Ishikawa (cell line): ENCODE results near the gene RPS6KA5.

ENCODE experiments used
- CEBPB ChIP-seq: IDR thresholded peaks from 2 replicates; pipeline ENCODE4 v1.6.1; 2012
- CREB1 ChIP-seq: IDR thresholded peaks from 2 replicates; pipeline ENCODE4 v1.6.1; 2012; ENCODE audit warnings: low read depth
- EP300 ChIP-seq: IDR thresholded peaks from 2 replicates; pipeline ENCODE4 v1.6.1; 2012; ENCODE audit warnings: borderline replicate concordance
- FOXM1 ChIP-seq: IDR thresholded peaks from 2 replicates; pipeline ENCODE4 v1.6.1; 2012; ENCODE audit warnings: low read depth, borderline replicate concordance
- RAD21 ChIP-seq: IDR thresholded peaks from 2 replicates; pipeline ENCODE4 v1.6.1; 2012; ENCODE audit warnings: low read depth
- TAF1 ChIP-seq: IDR thresholded peaks from 2 replicates; pipeline ENCODE4 v1.6.1; 2012; ENCODE audit warnings: low read depth, mild to moderate bottlenecking
- ZBTB7A ChIP-seq: IDR thresholded peaks from 2 replicates; pipeline ENCODE4 v1.6.1; 2012; ENCODE audit warnings: low read depth
- TF ChIP-seq, protein P1 (sequence below): IDR thresholded peaks from 2 replicates; pipeline ENCODE4 v1.6.1; 2012; ENCODE audit warnings: low read depth, mild to moderate bottlenecking
- TF ChIP-seq, protein P2 (sequence below): IDR thresholded peaks from 2 replicates; pipeline ENCODE4 v1.6.1; 2012
- TF ChIP-seq, protein P3 (sequence below): IDR thresholded peaks from 2 replicates; pipeline ENCODE4 v1.6.1; 2012

DNA sequence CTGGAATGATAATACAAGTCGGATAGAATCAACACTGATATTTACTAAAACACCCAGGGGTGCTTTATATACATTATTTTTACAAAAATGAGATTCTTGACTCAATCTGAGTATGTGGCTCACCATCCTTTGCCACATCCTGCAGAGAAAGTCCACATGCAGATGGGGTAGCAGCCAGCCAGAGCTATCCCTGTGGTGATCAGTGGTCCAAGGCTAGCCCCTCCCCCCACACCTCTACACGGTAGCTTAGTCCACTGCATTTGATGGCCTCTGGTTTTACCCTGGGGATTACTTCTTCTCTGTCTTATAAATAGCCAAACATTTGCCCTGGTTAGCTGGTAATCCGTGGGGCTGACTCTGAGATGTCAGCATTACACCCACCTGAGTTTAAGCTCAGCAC, 216.1 kb downstream of the RPS6KA5 start:
- no peak for TF ChIP-seq FOXM1
- TF ChIP-seq, protein P1, sequence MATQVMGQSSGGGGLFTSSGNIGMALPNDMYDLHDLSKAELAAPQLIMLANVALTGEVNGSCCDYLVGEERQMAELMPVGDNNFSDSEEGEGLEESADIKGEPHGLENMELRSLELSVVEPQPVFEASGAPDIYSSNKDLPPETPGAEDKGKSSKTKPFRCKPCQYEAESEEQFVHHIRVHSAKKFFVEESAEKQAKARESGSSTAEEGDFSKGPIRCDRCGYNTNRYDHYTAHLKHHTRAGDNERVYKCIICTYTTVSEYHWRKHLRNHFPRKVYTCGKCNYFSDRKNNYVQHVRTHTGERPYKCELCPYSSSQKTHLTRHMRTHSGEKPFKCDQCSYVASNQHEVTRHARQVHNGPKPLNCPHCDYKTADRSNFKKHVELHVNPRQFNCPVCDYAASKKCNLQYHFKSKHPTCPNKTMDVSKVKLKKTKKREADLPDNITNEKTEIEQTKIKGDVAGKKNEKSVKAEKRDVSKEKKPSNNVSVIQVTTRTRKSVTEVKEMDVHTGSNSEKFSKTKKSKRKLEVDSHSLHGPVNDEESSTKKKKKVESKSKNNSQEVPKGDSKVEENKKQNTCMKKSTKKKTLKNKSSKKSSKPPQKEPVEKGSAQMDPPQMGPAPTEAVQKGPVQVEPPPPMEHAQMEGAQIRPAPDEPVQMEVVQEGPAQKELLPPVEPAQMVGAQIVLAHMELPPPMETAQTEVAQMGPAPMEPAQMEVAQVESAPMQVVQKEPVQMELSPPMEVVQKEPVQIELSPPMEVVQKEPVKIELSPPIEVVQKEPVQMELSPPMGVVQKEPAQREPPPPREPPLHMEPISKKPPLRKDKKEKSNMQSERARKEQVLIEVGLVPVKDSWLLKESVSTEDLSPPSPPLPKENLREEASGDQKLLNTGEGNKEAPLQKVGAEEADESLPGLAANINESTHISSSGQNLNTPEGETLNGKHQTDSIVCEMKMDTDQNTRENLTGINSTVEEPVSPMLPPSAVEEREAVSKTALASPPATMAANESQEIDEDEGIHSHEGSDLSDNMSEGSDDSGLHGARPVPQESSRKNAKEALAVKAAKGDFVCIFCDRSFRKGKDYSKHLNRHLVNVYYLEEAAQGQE: no peak
- TF ChIP-seq, protein P2, sequence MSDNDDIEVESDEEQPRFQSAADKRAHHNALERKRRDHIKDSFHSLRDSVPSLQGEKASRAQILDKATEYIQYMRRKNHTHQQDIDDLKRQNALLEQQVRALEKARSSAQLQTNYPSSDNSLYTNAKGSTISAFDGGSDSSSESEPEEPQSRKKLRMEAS: no peak
- TF ChIP-seq, protein P3, sequence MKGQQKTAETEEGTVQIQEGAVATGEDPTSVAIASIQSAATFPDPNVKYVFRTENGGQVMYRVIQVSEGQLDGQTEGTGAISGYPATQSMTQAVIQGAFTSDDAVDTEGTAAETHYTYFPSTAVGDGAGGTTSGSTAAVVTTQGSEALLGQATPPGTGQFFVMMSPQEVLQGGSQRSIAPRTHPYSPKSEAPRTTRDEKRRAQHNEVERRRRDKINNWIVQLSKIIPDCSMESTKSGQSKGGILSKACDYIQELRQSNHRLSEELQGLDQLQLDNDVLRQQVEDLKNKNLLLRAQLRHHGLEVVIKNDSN: no peak
- no peak for TF ChIP-seq EP300
- TF ChIP-seq TAF1: no peak
- TF ChIP-seq RAD21: no peak
- TF ChIP-seq CEBPB: no peak
- TF ChIP-seq ZBTB7A: no peak
- no peak for TF ChIP-seq CREB1
